ENCODE measurements around the gene MSMB.

The MSMB gene

DNA sequence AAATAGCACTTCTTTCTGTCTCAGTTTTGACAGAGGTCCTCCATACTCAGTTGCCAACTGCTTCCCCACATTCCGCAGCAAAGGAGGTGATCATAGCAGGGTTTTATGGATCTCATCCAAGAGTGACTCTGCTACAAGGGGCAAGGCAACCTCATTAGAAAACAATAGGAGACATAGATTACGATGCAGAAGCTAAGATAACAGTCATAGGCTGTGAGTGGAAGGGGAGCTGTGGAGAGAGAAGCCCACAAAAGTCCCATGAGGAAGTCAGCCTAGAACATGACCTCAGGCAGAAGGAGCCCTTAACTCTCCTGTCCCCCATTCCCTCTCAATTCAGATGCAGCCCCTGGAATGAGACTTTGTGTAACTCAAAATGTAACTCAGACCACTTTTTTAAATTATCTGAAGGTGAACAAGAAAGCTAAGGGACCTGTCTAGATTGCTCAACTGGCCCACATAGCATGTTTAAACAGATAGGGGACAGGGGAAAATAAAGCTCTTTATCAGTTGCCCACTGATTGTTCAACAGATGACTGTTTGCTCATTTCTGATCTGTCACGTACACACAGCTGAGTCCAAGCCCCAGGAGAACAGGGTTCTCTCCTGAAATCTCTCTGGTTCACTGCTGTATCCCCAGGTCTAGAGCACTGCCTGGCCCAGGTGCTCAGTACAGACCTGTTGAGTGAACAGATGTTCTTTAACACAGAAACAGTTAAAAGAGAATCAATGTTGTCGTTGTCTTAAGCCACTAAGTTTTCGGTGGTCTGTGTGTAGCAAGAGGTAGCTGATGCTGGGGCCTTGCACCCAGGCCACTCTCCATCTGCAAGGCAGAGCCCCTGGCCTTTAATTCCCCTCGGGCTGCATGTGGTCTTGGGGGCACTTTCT, 14.2 kb downstream of the MSMB start:
- peak; percentile 76 for DNase-seq

DNA sequence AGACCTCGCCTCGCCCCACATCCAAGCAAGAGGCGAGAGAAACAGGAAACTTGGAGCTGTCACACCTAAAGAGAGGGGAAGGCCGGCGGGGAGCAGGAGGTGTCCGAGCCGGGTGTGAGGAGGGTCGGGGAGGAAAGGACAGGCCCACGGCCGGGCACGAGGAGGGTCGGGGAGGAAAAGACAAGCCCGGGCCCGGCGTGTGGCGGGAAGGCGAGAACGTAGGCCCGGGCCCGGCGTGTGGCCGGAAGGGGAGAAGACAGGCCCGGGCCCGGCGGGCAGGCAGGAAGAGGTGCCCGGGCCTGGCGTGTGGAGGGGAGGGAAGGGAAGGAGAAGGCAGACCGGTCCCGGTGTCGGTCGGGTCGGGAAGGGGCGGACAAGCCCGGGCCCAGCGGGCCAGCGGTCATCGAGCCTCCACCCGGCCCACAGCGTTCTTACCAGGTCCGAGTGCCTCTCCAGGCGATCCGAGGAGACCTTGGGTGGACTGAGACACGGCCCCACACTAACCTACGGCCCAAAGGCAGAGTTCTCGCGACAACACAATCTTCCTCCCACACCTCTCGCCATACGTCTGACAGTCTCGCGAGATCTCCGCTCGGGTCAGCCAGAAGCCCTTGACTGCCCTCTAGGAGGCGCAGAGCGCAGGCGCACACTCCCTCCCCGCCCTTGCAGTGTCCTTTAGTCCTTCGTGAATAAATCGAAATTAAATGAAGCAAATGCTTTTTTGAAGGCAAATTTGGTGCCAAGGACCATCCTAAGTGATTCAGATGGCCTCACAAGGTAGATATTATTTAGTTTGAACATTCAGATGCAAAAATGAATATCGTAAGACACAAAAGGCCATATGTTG, 15.8 kb downstream of the MSMB start, which contains the start of gene NCOA4:
TSS of gene NCOA4 (minus strand) at position 533 of the 847 bp plus-strand sequence. CDS start 13,943 bp downstream, outside the sequence.
- DNase-seq: peak; percentile 99

DNA sequence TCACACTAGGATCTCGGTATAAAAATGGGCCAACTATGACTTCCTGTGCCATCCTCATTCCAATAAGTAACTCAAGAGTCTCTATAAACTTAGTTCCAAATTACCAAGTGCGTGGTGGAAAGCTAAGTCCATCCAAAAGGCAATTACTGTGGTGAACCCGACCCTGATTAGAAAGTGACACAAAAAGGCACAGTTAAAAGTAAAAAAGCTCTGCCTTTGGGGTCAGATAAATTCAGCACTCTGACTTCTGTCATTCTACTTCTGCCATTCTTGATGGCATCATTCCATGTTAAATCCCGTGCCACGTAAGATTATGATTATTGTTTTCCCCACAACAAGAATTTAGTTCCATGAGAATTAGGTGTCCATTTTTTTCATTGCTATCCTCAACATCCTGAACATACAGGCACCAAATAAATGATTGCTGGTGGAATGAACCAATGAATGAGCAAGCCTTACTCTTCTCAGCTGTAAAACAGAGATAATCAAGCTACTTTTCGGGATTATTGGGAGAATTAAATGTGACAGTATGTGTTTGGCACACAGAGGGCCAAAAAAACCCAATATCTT, 16.5 kb downstream of the MSMB start:
- DNase-seq: no peak

GRCh38 chr10:46028584-46029460, 17.2 kb downstream of the MSMB start:
- peak; percentile 91 for DNase-seq

GRCh38 chr10:46026106-46026505, 20.0 kb downstream of the MSMB start:
- DNase-seq: no peak

- no peak for DNase-seq
Observed at GRCh38 chr10:46025406-46025805, 20.7 kb downstream of the MSMB start.

- DNase-seq: no peak
Observed at GRCh38 chr10:46024948-46025347, 21.1 kb downstream of the MSMB start.

- peak; percentile 96 for DNase-seq
Observed at GRCh38 chr10:46022978-46023702, 22.9 kb downstream of the MSMB start.

DNA sequence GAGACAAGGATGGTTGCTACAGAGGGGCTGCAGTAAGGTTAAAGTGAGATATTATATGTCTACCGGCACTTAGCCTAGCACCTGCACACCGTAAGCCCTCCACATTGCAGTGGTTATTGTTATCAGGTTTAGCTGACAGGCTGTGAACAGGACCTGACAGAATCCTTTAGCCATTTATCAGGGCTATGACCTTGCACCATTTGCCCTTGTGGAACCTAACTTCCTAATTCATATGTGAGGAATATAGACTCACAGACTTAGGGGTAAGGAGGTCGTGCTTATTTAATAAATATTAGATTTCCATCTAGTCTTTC, 25.8 kb downstream of the MSMB start:
- DNase-seq: no peak

DNA sequence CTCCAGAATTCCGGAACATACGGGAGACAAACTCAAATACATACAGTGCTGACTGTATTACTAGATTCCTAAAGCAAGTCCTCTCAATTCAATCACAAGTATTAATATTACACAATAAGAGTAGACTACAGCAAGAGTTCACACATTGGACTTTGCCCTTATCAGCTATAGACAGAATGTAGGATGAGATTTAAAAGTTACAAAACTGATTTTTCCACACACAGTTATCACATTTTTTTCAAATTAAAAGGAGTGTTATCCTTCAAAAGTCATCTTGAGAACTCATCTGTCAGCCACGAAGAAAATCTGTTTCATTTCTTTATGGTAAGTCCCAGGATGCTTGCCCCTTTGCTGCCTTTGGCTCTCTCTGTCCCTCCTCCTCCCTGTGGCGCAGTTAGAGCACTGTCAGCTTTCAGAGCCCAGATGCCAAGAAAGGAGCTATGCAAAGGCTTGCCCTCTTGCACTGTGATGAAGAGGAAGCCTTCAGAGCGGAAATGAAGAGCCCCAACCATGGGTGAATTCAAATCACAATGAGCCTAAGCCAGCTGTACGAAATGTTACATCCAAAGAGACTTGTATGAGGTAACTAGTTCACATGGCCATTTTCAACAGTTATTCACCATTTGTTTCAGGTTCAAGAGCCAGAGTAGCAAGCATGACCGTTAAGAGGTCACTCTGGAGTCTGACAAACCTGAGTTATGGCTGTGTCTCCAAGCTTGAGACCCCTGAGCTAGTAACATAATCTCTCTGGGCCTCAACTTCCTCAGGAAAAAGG, 26.3 kb downstream of the MSMB start:
- peak; percentile 63 for DNase-seq

DNA sequence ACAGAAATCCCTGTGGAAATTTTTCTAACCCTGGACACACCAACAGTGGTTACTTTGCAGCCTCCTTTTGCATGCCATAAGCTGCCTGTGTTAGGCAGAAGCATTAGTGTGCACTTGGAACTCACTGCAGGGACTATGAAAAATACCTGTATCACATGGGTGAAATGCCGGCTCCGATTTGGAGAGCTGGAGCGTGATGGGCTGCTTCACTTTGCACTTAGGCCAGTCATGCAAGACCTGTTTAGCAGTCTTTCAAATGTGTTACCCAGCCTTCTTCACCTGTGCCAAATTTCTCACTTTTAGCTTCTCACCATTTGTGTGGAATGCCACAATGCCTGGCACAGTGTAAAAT, 26.9 kb downstream of the MSMB start:
- no peak for DNase-seq

GRCh38 chr10:46018453-46019176, 27.5 kb downstream of the MSMB start:
- peak; percentile 85 for DNase-seq

DNA sequence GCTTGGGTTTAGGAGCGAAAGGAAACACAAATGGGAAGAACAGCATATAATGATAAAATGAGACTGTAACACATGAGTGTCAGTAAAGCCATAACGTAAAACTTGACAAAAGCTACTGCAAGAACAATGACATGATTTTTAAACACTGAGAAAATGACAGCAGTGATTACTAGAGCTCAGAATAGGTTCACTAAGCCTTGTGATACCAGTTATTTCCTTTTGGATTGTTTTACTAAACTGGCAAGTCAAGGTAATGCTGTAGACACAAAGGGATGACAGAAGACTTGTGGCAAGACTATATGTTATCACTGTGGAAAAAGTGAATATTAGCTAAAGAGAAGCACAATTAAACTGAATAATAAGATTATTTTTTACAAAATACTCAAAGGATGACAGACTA, 28.3 kb downstream of the MSMB start:
- no peak for DNase-seq

DNA sequence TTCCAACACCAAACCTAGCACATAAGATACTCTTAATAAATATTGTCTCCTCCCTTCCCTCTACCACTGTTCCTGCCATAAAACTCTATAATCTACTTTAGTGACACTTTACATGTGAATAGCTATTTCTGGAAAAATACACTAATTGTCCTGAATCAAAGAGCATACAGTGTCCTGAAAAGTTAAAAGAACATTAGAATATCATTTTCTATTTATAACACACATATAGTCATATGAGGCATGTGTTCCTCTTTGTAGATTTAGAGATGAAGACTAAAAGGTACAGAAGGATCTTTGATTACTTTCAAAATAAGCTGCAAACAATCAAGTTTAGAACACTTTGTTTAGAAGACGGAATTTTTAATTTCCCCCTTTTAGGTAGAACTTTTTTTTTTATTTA, 29.3 kb downstream of the MSMB start:
- DNase-seq: no peak

- DNase-seq: no peak
Observed at GRCh38 chr10:46016190-46016589, 29.9 kb downstream of the MSMB start.

- no peak for DNase-seq
Observed at GRCh38 chr10:46014683-46015405, 31.2 kb downstream of the MSMB start.

DNA sequence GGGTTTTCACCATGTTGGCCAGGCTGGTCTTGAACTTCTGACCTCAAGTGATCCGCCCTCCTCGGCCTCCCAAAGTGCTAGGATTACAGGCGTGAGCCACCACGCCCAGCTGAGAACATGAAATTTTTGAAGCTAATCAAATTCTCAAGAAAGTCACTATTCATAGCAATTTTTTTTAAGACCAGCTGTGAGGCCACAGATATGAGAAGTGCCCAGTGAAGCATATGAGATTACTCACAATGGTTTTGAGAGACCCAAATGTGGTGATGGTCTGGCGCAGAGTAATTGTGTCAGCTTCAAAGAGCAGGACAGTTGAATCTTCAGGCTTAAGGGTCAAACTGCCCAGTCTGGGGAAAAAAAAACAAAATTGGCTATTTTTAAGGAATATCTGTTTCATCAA, 31.9 kb downstream of the MSMB start:
- peak; percentile 37 for DNase-seq

- DNase-seq: no peak
Observed at GRCh38 chr10:46012746-46013145, 33.3 kb downstream of the MSMB start.

DNA sequence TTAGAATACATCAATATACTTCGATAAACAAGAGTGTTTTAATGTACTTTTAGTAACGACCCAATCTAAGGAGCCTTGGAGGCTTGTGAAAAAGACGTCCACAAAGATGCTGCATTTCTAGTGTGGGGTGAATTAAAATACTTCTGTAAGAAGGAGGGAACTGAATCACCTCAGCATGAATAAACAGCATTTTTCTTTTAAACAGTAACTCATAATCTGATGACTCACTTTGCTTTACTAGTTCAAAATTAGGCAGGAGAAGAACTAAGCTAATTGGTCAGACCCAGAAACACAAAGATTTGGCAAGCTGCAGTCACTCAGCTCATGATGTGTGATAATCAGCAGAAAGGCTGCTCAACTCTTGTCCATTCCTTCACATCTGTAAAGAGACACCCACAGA, 39.9 kb downstream of the MSMB start:
- no peak for DNase-seq

- no peak for DNase-seq
Observed at GRCh38 chr10:46005383-46005782, 40.7 kb downstream of the MSMB start.

Data from hematopoietic multipotent progenitor cell treated with erythropoietin and hydrocortisone succinate and interleukin-3 and kit ligand, for 6 days (in vitro differentiated cells).